NCI-H1436 (cell line): ENCODE results near the gene SYDE1.
"Not testable (repeated sequence)": the region's sequence is repeated elsewhere in the genome, so short reads cannot be mapped to it uniquely, and the experiment has no call there.

ENCODE experiments used
- DNase-seq: peaks from one replicate; lab custom pipeline; 2025; lab: John Stamatoyannopoulos, UW

SYDE1 gene, protein sequence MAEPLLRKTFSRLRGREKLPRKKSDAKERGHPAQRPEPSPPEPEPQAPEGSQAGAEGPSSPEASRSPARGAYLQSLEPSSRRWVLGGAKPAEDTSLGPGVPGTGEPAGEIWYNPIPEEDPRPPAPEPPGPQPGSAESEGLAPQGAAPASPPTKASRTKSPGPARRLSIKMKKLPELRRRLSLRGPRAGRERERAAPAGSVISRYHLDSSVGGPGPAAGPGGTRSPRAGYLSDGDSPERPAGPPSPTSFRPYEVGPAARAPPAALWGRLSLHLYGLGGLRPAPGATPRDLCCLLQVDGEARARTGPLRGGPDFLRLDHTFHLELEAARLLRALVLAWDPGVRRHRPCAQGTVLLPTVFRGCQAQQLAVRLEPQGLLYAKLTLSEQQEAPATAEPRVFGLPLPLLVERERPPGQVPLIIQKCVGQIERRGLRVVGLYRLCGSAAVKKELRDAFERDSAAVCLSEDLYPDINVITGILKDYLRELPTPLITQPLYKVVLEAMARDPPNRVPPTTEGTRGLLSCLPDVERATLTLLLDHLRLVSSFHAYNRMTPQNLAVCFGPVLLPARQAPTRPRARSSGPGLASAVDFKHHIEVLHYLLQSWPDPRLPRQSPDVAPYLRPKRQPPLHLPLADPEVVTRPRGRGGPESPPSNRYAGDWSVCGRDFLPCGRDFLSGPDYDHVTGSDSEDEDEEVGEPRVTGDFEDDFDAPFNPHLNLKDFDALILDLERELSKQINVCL

DNA sequence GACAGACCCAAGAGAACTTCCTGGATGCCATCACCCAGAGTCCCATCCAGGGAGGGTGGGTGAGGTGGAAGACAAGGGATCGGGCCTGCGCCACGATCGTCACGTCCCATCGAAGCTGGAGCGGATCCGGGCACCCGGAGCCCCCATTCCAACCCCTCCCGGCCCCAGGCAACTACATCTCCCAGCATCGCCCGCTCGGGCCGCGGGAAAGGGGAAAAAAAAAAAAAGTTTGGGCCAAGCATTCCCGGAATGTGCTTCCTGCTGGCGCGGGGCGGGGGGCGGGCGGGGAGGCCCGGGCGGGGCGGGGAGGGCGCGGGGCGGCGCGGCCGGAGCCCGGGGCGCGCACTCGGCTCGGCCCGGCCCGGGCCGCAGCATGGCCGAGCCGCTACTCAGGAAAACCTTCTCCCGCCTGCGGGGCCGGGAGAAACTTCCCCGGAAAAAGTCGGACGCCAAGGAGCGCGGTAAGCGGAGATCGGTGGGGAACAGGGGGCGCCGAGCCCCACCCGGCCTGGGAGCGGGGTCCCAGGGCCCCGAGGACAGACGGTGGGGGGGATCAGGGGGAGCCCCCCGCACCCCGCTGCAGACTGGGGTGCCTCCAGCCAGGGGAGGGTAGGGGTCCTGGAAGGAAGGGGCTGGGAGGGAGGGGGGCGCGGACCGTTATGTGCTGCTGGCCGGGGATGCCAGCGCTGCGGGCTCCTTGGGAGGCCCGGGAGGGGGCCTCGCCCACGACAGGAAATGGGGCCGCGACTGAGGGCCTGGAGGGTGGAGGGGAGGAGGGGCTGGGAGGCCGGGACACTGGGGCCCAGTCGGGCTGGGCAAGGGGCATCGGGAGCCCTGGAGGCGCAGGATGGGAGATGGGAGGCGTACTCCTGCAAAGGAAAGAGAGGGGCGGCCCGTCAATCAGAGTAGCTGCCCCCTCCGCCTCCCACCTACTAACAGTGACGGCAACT is at the start of gene SYDE1:
Gene SYDE1, plus strand, starts transcription at position 341 of the 950 bp plus-strand sequence. Its CDS starts 33 bp downstream, at position 374.
- no peak for DNase-seq

DNA sequence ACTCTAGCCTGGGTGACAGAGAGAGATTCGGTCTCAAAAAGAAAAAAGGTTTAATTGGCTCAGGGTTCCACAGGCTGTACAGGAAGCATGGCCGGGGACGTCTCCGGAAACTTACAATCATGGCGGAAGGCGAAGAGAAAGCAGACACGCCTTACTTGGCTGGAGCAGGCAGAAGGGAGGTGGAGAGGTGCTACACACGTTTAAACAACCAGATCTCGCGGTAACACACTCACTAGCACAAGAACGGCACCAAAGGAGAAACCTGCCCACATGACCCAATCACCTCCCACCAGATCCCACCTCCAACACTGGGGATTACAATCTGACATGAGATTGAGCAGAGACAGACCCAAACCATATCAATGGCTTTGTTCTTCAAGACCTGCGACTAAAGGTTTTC is 45.2 kb upstream of the SYDE1 start:
- DNase-seq: no peak

DNA sequence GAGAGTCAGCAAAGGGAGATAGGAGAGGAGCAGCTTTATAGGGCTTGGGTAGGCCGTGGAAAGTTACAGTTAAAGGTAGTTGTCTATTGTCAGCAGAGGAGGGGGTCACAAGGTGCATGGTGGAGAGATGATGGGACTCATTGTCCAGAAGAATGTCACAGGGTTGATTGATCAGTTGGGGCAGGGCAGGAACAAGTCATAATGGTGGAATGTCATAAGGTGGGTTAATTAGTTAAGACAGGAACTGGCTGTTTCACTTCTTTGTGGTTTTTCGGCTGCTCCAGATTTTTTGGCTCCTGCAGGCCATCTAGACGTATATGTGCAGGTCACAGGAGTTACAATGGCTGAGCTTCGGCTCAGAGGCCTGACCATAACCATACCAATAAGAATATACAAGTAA is 36.8 kb upstream of the SYDE1 start:
- not testable (repeated sequence) for DNase-seq

DNA sequence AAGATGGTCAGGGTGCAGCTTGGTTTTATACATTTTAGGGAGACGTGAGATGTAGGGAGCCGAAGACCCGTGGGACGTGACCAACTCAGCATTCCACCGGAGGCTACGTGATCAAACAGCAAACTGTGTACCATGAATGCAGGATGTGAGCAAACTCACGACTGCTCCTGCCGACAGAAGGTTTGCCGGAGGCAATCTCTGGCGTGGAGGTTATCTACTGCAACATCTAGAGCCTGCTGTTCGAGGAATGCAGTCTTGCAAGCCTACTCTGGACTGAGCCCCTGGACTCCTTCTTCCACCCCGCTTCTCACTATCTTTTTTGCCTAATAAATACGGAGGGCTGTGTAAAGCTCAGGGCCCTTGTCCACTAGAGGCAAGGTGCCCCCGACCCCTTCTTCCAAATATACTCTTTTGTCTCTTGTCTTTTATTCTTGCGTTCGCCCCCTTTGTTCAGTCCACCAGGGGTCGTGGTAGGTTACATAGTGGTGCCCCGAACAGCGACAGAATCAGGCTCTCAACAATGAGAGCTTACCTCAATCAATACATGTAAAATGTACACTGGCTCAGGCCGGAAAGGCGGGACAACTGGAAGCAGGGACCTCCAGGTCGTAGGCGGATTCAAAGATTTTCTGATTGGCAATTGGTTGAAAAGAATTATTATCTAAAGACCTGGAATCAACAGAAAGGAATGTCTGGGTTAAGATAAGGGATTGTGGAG is 34.1 kb upstream of the SYDE1 start:
- DNase-seq: no peak

DNA sequence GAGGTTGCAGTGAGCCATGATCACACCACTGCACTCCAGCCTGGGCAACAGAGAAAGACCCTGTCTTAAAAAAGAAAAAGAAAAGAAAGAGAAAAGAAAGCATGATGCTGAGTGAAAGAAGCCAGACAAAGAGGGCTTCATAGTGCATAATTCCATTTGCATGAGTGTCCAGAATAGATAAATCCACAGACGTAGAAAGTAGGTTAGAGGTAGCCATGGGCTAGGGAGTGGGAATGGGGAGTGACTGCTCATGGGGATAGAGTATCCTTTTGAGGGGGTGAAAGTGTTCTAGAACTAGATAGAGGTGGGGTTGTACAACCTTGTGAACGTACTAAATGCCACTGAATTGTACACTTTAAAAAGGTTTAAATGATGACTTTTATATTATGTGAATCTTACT is 32.8 kb upstream of the SYDE1 start:
- DNase-seq: no peak

DNA sequence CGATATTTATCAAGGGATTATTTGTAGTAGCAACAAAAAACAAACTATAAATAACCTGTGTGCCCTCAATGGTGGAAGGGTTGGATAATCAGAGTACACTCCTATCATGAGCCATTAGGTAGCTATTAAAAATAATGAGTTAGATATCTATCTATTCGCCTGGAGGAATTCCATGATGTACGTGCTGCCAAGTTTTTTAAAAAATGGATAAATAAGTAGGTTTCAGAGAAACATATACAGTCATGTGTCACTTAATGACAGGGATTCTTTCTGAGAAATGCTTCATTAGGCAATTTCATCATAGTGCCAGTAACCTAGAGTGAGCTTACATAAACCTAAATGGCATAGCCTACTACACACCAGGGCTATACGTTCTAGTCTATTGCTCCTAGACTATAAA is 31.4 kb upstream of the SYDE1 start:
- DNase-seq: no peak

DNA sequence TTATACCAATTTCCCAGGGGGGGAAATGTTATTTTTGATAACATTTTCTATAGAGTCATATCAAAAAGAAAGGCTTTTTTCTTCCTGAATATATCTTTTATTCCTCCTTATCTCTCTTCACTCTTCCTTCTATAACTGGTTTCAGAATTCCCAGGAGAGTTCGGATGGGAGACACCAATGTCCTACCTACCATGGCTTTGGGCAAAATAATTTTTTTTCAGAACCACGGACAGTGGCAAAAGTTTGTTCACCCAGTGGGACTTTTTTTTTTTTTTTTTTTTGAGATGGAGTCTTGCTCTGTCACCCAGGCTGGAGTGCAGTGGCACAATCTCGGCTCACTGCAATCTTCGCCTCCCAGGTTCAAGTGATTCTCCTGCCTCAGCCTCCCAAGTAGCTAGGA is 27.2 kb upstream of the SYDE1 start:
- not testable (repeated sequence) for DNase-seq

DNA sequence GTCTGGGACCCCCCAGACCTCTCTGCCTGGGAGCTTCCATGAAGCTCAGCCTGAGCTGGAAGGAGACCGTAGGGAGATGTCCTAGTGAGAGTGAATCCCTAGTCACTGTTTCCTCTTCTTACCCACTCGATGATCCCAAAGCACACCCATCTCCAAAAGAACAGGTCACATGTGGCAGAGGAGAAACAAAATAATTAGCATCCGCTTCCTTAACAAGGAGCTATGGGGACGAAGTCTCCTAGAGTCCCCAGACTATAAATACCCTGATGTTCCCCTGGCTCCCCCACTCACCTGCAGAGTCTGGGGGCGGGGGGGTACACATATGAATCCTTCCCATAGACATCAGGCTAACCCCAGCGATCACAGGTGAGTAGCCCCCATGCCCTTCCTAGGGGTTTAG is 25.3 kb upstream of the SYDE1 start, which contains the start of gene OR1I1:
Gene OR1I1, plus strand, starts transcription at position 301 of the 400 bp plus-strand sequence. CDS start 4,855 bp downstream, outside the sequence.
- DNase-seq: no peak

DNA sequence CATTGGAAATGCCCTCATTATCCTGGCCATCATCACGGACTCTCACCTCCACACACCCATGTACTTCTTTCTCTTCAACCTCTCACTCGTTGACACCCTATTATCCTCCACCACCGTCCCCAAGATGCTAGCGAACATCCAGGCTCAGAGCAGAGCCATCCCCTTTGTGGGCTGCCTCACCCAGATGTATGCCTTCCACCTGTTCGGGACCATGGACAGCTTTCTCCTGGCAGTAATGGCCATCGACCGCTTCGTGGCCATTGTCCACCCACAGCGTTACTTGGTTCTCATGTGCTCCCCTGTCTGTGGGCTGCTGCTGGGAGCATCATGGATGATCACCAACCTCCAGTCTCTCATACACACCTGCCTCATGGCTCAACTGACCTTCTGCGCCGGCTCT is 20.0 kb upstream of the SYDE1 start:
- no peak for DNase-seq

DNA sequence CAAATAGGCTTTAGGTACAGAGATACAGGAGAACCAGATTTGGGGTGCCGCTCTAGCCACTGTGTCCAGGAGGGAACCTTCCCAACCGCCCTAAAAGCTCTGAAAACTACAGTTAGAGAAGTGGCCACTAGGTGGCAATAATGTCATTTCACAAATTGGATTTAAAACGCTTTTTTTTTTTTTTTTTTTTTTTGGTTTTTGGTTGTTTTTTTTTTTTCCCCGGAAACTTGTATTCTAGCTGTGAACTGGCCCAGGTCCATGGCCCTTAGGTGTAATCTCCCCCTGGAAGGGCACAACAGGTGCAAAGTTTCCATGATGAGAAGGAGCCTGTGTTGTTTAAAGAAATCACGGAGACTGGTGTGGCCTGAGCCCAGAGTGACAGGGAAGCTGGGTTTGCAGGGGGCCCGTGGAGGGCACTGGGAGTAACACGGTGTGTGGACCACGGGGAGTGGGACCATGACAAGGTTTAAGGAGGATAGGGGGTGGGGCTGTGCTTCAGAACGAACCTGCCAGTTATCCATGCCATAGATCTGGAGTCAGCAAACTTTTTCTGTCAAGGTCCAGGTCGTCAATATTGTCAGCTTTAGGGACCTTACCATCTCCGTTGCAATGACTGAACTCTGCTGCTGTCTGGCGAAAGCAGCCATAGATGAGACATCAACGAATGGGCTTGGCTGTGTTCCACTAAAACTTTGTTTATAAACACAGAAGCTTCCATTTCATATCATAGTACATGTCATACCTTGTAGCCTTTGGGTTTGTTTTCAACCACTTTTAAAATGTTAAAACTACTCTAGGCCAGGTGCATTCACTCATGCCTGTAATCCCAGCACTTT is 15.1 kb upstream of the SYDE1 start:
- DNase-seq: peak; percentile 58

DNA sequence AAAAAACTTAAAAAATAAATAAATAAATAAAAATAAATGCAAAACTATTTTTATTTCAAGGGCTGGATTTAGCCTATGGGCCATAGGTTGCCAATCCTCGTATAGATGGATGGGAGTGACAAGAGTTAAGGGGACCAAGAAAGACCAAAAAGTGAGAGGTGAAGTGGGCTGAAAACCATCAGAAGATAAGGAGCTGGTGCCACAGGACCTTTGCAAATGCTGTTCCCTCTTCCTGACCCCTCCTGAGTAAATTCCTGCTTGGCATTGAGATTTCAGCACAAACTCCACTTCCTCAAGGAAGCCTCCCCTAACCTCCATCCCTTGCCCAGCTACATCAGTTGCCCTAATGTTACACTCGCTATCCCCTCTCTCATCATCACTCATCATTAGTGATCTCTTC is 14.2 kb upstream of the SYDE1 start:
- no peak for DNase-seq

DNA sequence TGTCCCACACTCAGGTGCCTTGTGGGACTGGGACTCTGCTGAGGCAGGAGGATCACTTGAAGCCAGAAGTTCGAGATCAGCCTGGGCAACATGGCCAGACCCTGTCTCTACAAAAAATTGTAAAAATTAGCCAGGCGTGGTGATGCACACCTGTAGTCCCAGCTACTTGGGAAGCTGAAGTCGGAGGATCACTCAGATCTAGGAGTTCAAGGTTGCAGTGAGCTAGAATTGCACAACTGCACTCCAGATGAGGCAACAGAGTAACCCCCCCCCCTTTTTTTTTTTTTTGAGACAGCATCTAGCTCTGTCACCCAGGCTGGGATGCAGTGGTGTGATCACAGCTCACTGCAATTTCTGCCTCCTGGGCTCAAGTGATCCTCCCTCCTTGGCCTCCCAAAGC is 11.0 kb upstream of the SYDE1 start:
- DNase-seq: no peak

DNA sequence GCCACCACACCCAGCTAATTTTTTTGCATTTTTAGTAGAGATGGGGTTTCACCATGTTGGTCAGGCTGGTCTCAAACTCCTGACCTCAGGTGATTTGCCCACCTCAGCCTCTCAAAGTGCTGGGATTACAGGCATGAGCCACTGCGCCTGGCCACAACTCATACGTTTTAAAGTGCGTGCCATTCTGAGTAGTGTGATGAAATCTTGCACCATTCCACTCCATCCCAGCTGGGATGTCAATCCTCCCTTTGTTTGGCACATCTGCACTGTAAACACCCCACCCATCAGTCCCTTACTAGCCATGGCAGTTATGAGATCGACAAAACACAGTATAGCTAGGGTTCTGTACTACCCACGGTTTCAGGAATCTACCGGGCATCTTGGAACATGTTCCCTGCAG is 9.2 kb upstream of the SYDE1 start:
- not testable (repeated sequence) for DNase-seq

DNA sequence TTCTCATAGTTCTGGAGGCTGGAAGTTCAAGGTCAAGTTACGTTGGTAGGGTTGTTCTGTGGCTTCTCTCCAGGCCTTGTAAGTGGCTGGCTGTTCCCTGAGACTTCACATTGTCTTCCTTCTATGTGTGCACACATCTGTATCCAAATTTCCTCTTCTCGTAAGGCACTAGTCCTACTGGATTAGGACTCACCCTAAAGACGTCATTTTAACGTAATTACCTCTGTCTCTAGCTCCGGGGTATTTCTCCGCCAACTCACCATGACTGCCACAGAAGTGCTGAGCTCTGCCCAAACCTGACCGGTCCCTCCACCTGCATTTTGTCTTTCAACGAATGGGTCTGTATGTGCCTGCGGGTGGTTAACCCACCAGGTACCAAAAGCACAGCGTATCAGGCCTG is 8.7 kb upstream of the SYDE1 start:
- no peak for DNase-seq

DNA sequence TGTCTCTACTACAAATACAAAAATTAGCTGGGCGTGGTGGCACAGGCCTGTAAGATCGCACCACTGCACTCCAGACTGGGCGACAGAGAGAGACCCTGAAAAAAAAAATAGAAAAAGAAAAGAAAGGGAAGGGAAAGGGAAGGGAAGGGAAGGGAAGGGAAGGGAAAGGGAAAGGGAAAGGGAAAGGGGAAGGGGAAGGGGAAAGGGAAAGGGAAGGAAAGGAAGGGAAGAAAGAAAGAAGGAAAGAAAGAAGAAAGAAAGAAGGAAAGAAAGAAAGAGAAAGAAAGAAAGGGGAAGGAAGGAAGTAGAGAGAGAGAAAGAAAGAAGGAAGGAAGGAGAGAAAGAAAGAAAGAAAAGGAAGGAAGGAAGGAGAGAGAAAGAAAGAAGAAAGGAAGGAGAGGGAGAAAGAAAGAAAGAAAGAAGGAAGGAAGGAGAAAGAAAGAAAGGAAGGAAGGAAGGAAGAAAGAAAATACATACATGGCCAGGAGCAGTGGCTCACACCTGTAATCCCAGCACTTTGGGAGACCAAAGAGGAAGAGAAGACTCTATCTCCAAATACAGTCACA is 8.1 kb upstream of the SYDE1 start:
- DNase-seq: no peak

DNA sequence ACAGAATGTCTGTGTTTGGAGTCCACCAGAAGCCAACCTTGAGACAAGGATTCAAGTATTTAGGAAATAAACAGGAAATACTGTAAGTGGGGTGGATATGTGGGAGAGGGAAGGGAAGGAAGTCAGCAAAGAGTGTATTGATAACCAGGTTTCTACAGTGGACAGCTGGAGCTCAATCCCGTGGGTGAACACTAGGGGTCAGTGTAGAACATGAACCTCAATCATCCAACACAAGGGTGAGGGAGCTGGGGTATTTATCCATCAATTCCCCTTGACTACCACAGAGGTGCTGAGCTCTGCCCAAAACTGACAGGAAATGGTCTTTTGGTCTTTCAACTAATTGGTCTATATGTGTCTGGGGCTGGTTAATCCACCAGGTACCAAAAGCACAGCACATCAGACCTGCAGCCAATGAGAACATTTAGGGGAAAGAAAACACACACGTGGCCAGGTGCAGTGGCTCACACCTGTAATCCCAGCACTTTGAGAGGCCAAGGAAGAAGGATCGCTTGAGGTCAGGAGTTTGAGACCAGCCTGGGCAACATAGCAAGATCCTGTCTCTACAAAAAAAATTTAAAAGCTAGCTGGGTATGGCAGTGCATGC is 5.6 kb upstream of the SYDE1 start:
- DNase-seq: no peak

DNA sequence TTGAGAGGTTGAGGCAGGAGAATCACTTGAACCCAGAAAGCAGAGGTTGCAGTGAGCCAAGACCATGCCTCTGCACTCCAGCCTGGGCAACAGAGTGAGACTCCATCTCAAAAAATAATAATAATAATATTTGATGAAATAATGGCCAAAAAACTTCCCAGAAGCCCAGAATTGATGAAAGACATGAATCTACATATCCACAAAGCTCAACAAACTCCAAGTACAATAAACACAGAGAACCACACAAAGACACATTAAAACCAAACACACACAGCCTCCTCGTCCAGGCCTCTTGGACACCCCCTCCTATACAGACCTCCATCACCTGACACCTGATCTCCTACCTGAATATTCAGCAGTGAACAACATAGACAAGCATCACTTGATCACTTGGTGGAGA is 3.2 kb upstream of the SYDE1 start:
- no peak for DNase-seq

DNA sequence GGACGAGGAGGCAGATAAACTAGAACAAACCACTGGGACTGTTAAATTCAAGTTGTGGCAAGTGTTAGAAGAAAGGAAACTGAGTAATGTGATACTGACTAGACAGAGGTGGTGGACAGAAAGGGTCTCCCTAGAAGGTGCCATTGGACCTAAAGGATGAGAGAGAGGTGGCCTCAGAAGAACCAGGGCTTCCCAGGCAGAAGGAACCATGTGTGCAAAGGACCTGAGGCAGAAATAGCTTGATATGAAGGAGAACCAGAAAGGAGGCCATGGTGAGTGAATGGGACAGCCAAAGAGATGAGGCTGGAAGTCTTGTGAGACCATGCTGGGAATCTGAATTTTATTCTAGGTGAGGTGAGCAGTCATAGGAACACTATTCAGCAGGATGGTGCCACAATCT is 2.8 kb upstream of the SYDE1 start:
- no peak for DNase-seq

DNA sequence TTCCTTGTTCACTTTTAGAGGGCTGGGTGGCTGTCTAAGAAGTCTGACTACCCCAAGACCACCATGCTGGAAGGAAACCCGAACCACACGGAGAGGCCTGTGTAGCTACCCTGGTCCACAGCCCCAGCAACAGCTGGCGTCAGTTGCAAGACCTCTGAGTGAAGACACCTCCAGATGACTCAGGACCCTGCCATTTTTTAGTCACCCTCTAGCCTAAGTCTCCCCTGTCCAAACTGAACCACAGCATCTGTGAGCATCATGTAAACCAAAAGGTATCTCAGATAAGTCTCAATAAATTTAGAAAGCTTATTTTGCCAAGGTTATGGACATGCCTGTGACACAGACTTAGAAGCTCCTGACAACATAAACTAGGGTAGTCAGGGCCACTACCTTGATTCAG is 2.2 kb upstream of the SYDE1 start:
- no peak for DNase-seq
